Central memory CD8-positive, alpha-beta T cell (primary cell): ENCODE results near the gene TH.
A peak's percentile ranks its signal among the peaks of the same experiment; 100 is the strongest.

Experiments used
- ATAC-seq: fragments of 150-1000 bp; cut with Tn5 transposase; replicated peaks from 2 replicates; pipeline ENCODE4 v1.10.0; 2022; ENCODE audit warnings: mild to moderate bottlenecking, moderate FRiP score, moderate number of reproducible peaks; ENCODE audit not compliant: poor library complexity, severe bottlenecking; ENCODE audit errors: extremely low read depth
- DNase-seq, 2 donors: peaks; one replicate each; pipeline ENCODE4 v3.0.0; 2021; ENCODE audit warnings: low spot score in 2 of 2
- H3K27ac Mint-ChIP-seq: one replicate; pipeline ENCODE4 v1.8.0; 2022; ENCODE audit warnings: low read depth, mild to moderate bottlenecking, moderate library complexity, mixed read lengths
- H3K27me3 Mint-ChIP-seq: one replicate; pipeline ENCODE4 v1.8.0; 2022; ENCODE audit warnings: mixed read lengths
- H3K36me3 Mint-ChIP-seq: one replicate; pipeline ENCODE4 v1.8.0; 2022; ENCODE audit warnings: mild to moderate bottlenecking, moderate library complexity, mixed read lengths; ENCODE audit not compliant: insufficient read depth
- H3K4me1 Mint-ChIP-seq: one replicate; pipeline ENCODE4 v1.8.0; 2022; ENCODE audit warnings: mixed read lengths
- H3K4me3 Mint-ChIP-seq: one replicate; pipeline ENCODE4 v1.8.0; 2022; ENCODE audit warnings: mild to moderate bottlenecking, moderate library complexity, mixed read lengths
- H3K9me3 Mint-ChIP-seq: one replicate; pipeline ENCODE4 v1.8.0; 2022; ENCODE audit warnings: mixed read lengths

The TH gene

GRCh38 chr11:2176389-2176900 is 4.8 kb upstream of the TH start:
- no peaks in the 10 kb centered on the region for H3K36me3 Mint-ChIP-seq
- no peak overlapping the region for H3K27ac Mint-ChIP-seq
- no peaks in the 10 kb centered on the region for H3K4me1 Mint-ChIP-seq
- no peak overlapping the region for H3K4me3 Mint-ChIP-seq
- ATAC-seq: no peak
- DNase-seq: no peak
- H3K27me3 Mint-ChIP-seq: no peaks in the 10 kb centered on the region
- H3K9me3 Mint-ChIP-seq: no peaks in the 10 kb centered on the region

GRCh38 chr11:2175659-2176058 is 4.0 kb upstream of the TH start:
- no peaks in the 10 kb centered on the region for H3K27me3 Mint-ChIP-seq
- H3K9me3 Mint-ChIP-seq: no peaks in the 10 kb centered on the region
- ATAC-seq (no peak), DNase-seq (no peak)
- H3K27ac Mint-ChIP-seq: no peak overlapping the region
- no peaks in the 10 kb centered on the region for H3K4me1 Mint-ChIP-seq
- no peaks in the 10 kb centered on the region for H3K36me3 Mint-ChIP-seq
- no peak overlapping the region for H3K4me3 Mint-ChIP-seq

- Mint-ChIP-seq H3K36me3 (no peaks in the 10 kb centered on the region), H3K27ac (no peak overlapping the region), H3K27me3 (no peaks in the 10 kb centered on the region), H3K4me3 (no peak overlapping the region), H3K9me3 (no peaks in the 10 kb centered on the region), H3K4me1 (no peaks in the 10 kb centered on the region)
- no peak for DNase-seq
- no peak for ATAC-seq
Measured at GRCh38 chr11:2174361-2174760, 2.7 kb upstream of the TH start.

- no peaks in the 10 kb centered on the region for H3K36me3 Mint-ChIP-seq
- H3K4me3 Mint-ChIP-seq: no peak overlapping the region
Measured at GRCh38 chr11:2173761-2174160, 2.1 kb upstream of the TH start.

GRCh38 chr11:2173150-2173693 is 1.6 kb upstream of the TH start:
- ATAC-seq (no peak), DNase-seq (no peak)
- H3K27ac Mint-ChIP-seq: no peak overlapping the region
- no peak overlapping the region for H3K4me3 Mint-ChIP-seq
- no peaks in the 10 kb centered on the region for H3K36me3 Mint-ChIP-seq
- no peaks in the 10 kb centered on the region for H3K9me3 Mint-ChIP-seq
- no peaks in the 10 kb centered on the region for H3K4me1 Mint-ChIP-seq
- no peaks in the 10 kb centered on the region for H3K27me3 Mint-ChIP-seq

More at GRCh38 chr11:2173761-2174160, 2.1 kb upstream of the TH start:
- H3K4me1 Mint-ChIP-seq: no peaks in the 10 kb centered on the region
- ATAC-seq: no peak
- H3K27ac Mint-ChIP-seq: no peak overlapping the region
- no peak for DNase-seq
- H3K9me3 Mint-ChIP-seq: no peaks in the 10 kb centered on the region
- H3K27me3 Mint-ChIP-seq: no peaks in the 10 kb centered on the region

- H3K9me3 Mint-ChIP-seq: no peaks in the 10 kb centered on the region
- H3K27ac Mint-ChIP-seq: no peak overlapping the region
- no peak for ATAC-seq
- no peaks in the 10 kb centered on the region for H3K4me1 Mint-ChIP-seq
- no peaks in the 10 kb centered on the region for H3K36me3 Mint-ChIP-seq
- no peak overlapping the region for H3K4me3 Mint-ChIP-seq
- H3K27me3 Mint-ChIP-seq: no peaks in the 10 kb centered on the region
- DNase-seq: no peak
Measured at GRCh38 chr11:2172676-2173075, 1.1 kb upstream of the TH start.

GRCh38 chr11:2169626-2170570 is 1.7 kb downstream of the TH start:
- Mint-ChIP-seq H3K27ac (no peak overlapping the region), H3K36me3 (no peaks in the 10 kb centered on the region), H3K4me3 (no peak overlapping the region), H3K4me1 (no peaks in the 10 kb centered on the region), H3K27me3 (no peaks in the 10 kb centered on the region), H3K9me3 (no peaks in the 10 kb centered on the region)
- DNase-seq (no peak), ATAC-seq (no peak)

- Mint-ChIP-seq H3K4me1 (no peaks in the 10 kb centered on the region), H3K4me3 (no peak overlapping the region), H3K27me3 (no peaks in the 10 kb centered on the region), H3K36me3 (no peaks in the 10 kb centered on the region), H3K9me3 (no peaks in the 10 kb centered on the region), H3K27ac (no peak overlapping the region)
- no peak for ATAC-seq
- no peak for DNase-seq
Measured at GRCh38 chr11:2169005-2169378, 2.6 kb downstream of the TH start.

- H3K9me3 Mint-ChIP-seq: no peaks in the 10 kb centered on the region
- H3K27me3 Mint-ChIP-seq: no peaks in the 10 kb centered on the region
- ATAC-seq (no peak), DNase-seq (no peak)
- H3K4me1 Mint-ChIP-seq: no peaks in the 10 kb centered on the region
- H3K4me3 Mint-ChIP-seq: no peak overlapping the region
- H3K27ac Mint-ChIP-seq: no peak overlapping the region
- H3K36me3 Mint-ChIP-seq: no peaks in the 10 kb centered on the region
Measured at GRCh38 chr11:2168286-2169004, 3.2 kb downstream of the TH start.

GRCh38 chr11:2167141-2168045 is 4.2 kb downstream of the TH start:
- H3K27ac Mint-ChIP-seq: no peak overlapping the region
- H3K4me1 Mint-ChIP-seq: no peaks in the 10 kb centered on the region

GRCh38 chr11:2166091-2166851 is 5.3 kb downstream of the TH start:
- H3K9me3 Mint-ChIP-seq: no peaks in the 10 kb centered on the region
- no peaks in the 10 kb centered on the region for H3K36me3 Mint-ChIP-seq
- H3K27ac Mint-ChIP-seq: no peak overlapping the region
- ATAC-seq (peak; percentile 43), DNase-seq (no peak)
- H3K4me3 Mint-ChIP-seq: no peak overlapping the region
- no peaks in the 10 kb centered on the region for H3K4me1 Mint-ChIP-seq
- no peaks in the 10 kb centered on the region for H3K27me3 Mint-ChIP-seq

More at GRCh38 chr11:2167141-2168045, 4.2 kb downstream of the TH start:
- H3K27me3 Mint-ChIP-seq: no peaks in the 10 kb centered on the region
- no peak for ATAC-seq
- no peak overlapping the region for H3K4me3 Mint-ChIP-seq
- H3K9me3 Mint-ChIP-seq: no peaks in the 10 kb centered on the region
- no peaks in the 10 kb centered on the region for H3K36me3 Mint-ChIP-seq
- DNase-seq: no peak
